GM12872 (cell line): Measurements from ENCODE around the gene RNF135.

Experiments
- TF ChIP-seq, protein P1 (sequence below): IDR thresholded peaks from 3 replicates; pipeline ENCODE4 v1.5.1; 2011; ENCODE audit warnings: low read depth, mild to moderate bottlenecking, low read length, moderate library complexity; ENCODE audit not compliant: insufficient read depth

RNF135 gene

GRCh38 chr17:30982855-30983254 is 12.0 kb downstream of the RNF135 start:
- TF ChIP-seq, protein P1, sequence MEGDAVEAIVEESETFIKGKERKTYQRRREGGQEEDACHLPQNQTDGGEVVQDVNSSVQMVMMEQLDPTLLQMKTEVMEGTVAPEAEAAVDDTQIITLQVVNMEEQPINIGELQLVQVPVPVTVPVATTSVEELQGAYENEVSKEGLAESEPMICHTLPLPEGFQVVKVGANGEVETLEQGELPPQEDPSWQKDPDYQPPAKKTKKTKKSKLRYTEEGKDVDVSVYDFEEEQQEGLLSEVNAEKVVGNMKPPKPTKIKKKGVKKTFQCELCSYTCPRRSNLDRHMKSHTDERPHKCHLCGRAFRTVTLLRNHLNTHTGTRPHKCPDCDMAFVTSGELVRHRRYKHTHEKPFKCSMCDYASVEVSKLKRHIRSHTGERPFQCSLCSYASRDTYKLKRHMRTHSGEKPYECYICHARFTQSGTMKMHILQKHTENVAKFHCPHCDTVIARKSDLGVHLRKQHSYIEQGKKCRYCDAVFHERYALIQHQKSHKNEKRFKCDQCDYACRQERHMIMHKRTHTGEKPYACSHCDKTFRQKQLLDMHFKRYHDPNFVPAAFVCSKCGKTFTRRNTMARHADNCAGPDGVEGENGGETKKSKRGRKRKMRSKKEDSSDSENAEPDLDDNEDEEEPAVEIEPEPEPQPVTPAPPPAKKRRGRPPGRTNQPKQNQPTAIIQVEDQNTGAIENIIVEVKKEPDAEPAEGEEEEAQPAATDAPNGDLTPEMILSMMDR: no peak

- TF ChIP-seq, protein P1: no peak
These were observed 19.6 kb downstream of the RNF135 start for GRCh38 chr17:30990458-30990857.

DNA sequence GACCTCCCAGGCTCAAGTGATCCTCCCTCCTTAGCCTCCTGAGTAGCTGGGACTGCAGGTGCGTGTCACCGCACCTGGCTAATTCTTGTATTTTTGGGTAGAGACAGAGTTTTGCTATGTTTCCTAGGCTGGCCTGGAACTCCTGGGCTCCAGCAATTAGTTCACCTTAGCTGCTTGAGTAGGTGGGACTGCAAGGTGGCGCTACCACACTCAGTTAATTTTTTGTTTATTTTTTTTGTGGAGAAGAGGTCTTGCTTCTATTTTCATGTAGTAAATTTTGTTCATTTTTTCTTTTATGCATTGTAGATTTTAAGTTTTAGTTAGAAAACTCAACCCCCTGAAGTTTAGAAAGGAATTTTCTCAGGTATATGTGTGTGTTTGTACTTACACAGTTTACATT is 21.7 kb downstream of the RNF135 start:
- TF ChIP-seq, protein P1: no peak

DNA sequence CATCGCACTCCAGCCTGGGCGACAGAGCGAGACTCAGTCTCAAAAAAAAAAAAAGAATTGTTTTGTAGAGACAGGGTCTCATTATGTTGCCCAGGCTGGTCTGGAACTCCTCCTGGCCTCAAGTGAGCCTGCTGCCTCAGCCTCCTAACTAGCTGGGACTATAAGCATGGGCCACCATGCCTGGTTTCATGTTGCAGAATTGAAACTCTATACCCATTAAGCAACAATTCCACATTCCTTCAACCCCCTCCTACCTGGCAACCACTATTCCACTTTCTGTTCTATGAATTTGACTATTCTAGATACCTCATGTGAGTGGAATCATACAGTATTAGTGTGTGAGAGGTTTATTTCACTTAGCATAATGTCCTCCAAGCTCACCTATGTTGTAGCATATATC is 24.5 kb downstream of the RNF135 start:
- TF ChIP-seq, protein P1: no peak

- TF ChIP-seq, protein P1: no peak
These were observed 25.6 kb downstream of the RNF135 start for GRCh38 chr17:30996486-30996885.

- TF ChIP-seq, protein P1: no peak
These were observed 26.4 kb downstream of the RNF135 start for GRCh38 chr17:30997270-30997669.

- TF ChIP-seq, protein P1: no peak
These were observed 27.0 kb downstream of the RNF135 start for GRCh38 chr17:30997842-30998241.

DNA sequence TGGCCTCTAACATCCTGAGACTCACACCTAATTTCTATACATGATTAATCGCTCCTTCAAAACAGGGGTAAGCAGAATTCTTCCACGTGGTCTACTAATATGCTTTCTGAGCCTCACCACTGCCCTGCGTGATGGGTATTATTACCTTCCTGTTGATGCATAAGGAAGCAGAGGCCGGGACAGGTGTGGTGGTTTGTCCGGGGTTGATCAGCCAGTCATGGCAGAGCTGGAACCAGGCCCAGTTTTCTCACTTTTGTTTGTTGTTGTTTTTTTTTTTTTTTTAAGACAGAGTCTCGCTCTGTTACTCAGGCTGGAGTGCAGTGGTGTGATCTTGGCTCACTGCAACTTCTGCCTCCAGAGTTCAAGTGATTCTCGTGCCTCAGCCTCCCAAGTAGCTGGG is 31.2 kb downstream of the RNF135 start:
- TF ChIP-seq, protein P1: no peak
